H1 (cell line): ENCODE results near the gene PXN. TPM values are rescaled to one million over a fixed set of nuclear protein-coding genes. Genes with fewer than 3 reads are reported as not detected.
A peak's percentile ranks its signal among the peaks of the same experiment; 100 is the strongest.

Experiments
- CTCF ChIA-PET: fragments of 300-600 bp; sonication (Branson Sonifier 250); formaldehyde crosslinking; loops from one replicate; lab custom pipeline; 2021; ENCODE audit not compliant: partially characterized antibody; lab: Charles Lee
- POLR2A ChIA-PET: fragments of 300-600 bp; sonication (Branson Sonifier 250); formaldehyde crosslinking; loops from one replicate; lab custom pipeline; 2021; ENCODE audit warnings: inconsistent platforms; ENCODE audit not compliant: partially characterized antibody; lab: Charles Lee
- DNase-seq, 2 experiments: peaks; one replicate each; pipeline versions ENCODE4 v3.0.0 to v3.0.0-alpha.2; 2010 to 2022; ENCODE audit warnings: low spot score in 2 of 2, low read depth in 1 of 2, mixed read lengths in 1 of 2
- FAIRE-seq: peaks from 2 replicates; lab custom pipeline; 2011; peaks lifted over from hg19 to GRCh38; lab: Jason Lieb, UNC
- H2AFZ ChIP-seq: 2 replicates; pipeline ENCODE4 v1.8.1; 2012; ENCODE audit warnings: low read length, inconsistent platforms
- H2AK5ac ChIP-seq: 2 replicates; pipeline ENCODE4 v1.6.1; 2013; ENCODE audit warnings: low read depth, low read length
- H2BK120ac ChIP-seq: replicated peaks from 2 replicates; pipeline ENCODE3; 2013; ENCODE audit warnings: low read depth, low read length, inconsistent platforms
- H2BK12ac ChIP-seq: 2 replicates; pipeline ENCODE4 v1.6.1; 2013; ENCODE audit warnings: low read depth, low read length
- H2BK15ac ChIP-seq: 2 replicates; pipeline ENCODE4 v1.6.1; 2013; ENCODE audit warnings: low read length
- H2BK20ac ChIP-seq: 2 replicates; pipeline ENCODE4 v1.6.1; 2013; ENCODE audit warnings: low read length
- H2BK5ac ChIP-seq: 2 replicates; pipeline ENCODE4 v1.6.1; 2013; ENCODE audit warnings: low read depth, low read length
- H3K14ac ChIP-seq: 2 replicates; pipeline ENCODE4 v1.6.1; 2013; ENCODE audit warnings: inconsistent platforms; ENCODE audit not compliant: insufficient read length
- H3K18ac ChIP-seq: 2 replicates; pipeline ENCODE4 v1.6.1; 2013; ENCODE audit warnings: low read length; ENCODE audit errors: extremely low read depth
- H3K23ac ChIP-seq: 2 replicates; pipeline ENCODE4 v1.6.1; 2013; ENCODE audit warnings: inconsistent platforms; ENCODE audit not compliant: insufficient read length
- H3K23me2 ChIP-seq: 2 replicates; pipeline ENCODE4 v1.6.1; 2013; ENCODE audit warnings: low read depth, low read length
- H3K27ac ChIP-seq: 2 replicates; pipeline ENCODE4 v1.6.1; 2011; ENCODE audit warnings: low read depth, low read length, inconsistent platforms
- H3K27me3 ChIP-seq, 4 experiments: replicated peaks in 1 of 4; 1 replicate in 1 of 4; 2 replicates in 3 of 4; pipeline versions ENCODE4 v1.6.1 to v1.8.1; 2011 to 2013; ENCODE audit warnings: low read length in 3 of 4, mild to moderate bottlenecking in 3 of 4, inconsistent platforms in 2 of 4, mixed read lengths in 2 of 4, moderate library complexity in 1 of 4; ENCODE audit not compliant: control insufficient read depth in 3 of 4, insufficient read depth in 3 of 4; ENCODE audit errors: extremely low read depth in 1 of 4
- H3K36me3 ChIP-seq, 4 experiments: 2 replicates each; pipeline versions ENCODE4 v1.6.1 to v1.8.1; 2011 to 2013; ENCODE audit warnings: mild to moderate bottlenecking in 4 of 4, low read length in 3 of 4, moderate library complexity in 2 of 4, control low read depth in 1 of 4, inconsistent platforms in 1 of 4; ENCODE audit not compliant: insufficient read depth in 4 of 4, control insufficient read depth in 2 of 4
- H3K4ac ChIP-seq: replicated peaks from 2 replicates; pipeline ENCODE3; 2013; ENCODE audit warnings: low read length, low read depth, mixed read lengths, inconsistent platforms; ENCODE audit not compliant: insufficient read length
- H3K4me1 ChIP-seq, 4 experiments: replicated peaks in 1 of 4; 1 replicate in 1 of 4; 2 replicates in 3 of 4; pipeline versions ENCODE4 v1.6.1 to v1.8.1; 2011 to 2013; ENCODE audit warnings: low read length in 3 of 4, inconsistent platforms in 2 of 4, mixed read lengths in 1 of 4; ENCODE audit not compliant: insufficient read depth in 4 of 4, control insufficient read depth in 3 of 4
- H3K4me2 ChIP-seq, 2 experiments: 2 replicates each; pipeline versions ENCODE4 v1.6.1 to v1.8.1; 2011 to 2013; ENCODE audit warnings: low read depth in 2 of 2, low read length in 2 of 2, control low read depth in 1 of 2, inconsistent platforms in 1 of 2, mild to moderate bottlenecking in 1 of 2; ENCODE audit not compliant: insufficient read depth in 1 of 2
- H3K4me3 ChIP-seq, 4 experiments: fragments of 200-600, 300-600 bp in 1 of 4; sonication (generic), shearing (Covaris generic), sonication (Bioruptor Twin) in 1 of 4; 2 replicates each; pipeline versions ENCODE4 v1.5.1 to v1.8.1; 2011 to 2016; ENCODE audit warnings: low read length in 4 of 4, low read depth in 3 of 4, control low read depth in 2 of 4, inconsistent platforms in 2 of 4, mild to moderate bottlenecking in 2 of 4, mixed read lengths in 1 of 4, moderate library complexity in 1 of 4; ENCODE audit not compliant: insufficient read depth in 2 of 4; ENCODE audit errors: extremely low read depth in 1 of 4
- H3K56ac ChIP-seq: replicated peaks from 2 replicates; pipeline ENCODE3; 2013; ENCODE audit warnings: low read depth, mild to moderate bottlenecking, mixed read lengths, low read length, inconsistent platforms; ENCODE audit not compliant: insufficient read length
- H3K79me1 ChIP-seq: 2 replicates; pipeline ENCODE4 v1.6.1; 2013; ENCODE audit warnings: low read depth, low read length, control low read depth
- H3K79me2 ChIP-seq, 2 experiments: 2 replicates each; pipeline versions ENCODE4 v1.6.1 to v1.8.1; 2012 to 2013; ENCODE audit warnings: low read length in 2 of 2, mild to moderate bottlenecking in 2 of 2, inconsistent platforms in 1 of 2; ENCODE audit not compliant: insufficient read depth in 2 of 2, control insufficient read depth in 1 of 2
- H3K9ac ChIP-seq, 4 experiments: replicated peaks in 1 of 4; 1 replicate in 1 of 4; 2 replicates in 3 of 4; pipeline versions ENCODE4 v1.6.1 to v1.8.1; 2011 to 2013; ENCODE audit warnings: low read depth in 3 of 4, low read length in 3 of 4, control low read depth in 2 of 4, mild to moderate bottlenecking in 2 of 4, moderate library complexity in 2 of 4, inconsistent platforms in 1 of 4; ENCODE audit errors: extremely low read depth in 1 of 4
- H3K9me3 ChIP-seq, 2 experiments: 2 replicates each; pipeline versions ENCODE4 v1.6.1 to v1.8.1; 2012 to 2013; ENCODE audit warnings: mild to moderate bottlenecking in 2 of 2, moderate library complexity in 2 of 2, control low read depth in 1 of 2, inconsistent platforms in 1 of 2, low read depth in 1 of 2, low read length in 1 of 2, mixed read lengths in 1 of 2; ENCODE audit not compliant: insufficient read depth in 2 of 2
- H4K20me1 ChIP-seq, 2 experiments: replicated peaks in 1 of 2; 2 replicates each; pipeline versions ENCODE3 to v1.8.1; 2011 to 2013; ENCODE audit warnings: inconsistent platforms in 2 of 2, low read length in 2 of 2, mild to moderate bottlenecking in 1 of 2; ENCODE audit not compliant: insufficient read depth in 2 of 2, control insufficient read depth in 1 of 2
- H4K5ac ChIP-seq: 2 replicates; pipeline ENCODE4 v1.6.1; 2013; ENCODE audit warnings: low read length, low read depth, mixed read lengths, inconsistent platforms; ENCODE audit not compliant: insufficient read length
- H4K8ac ChIP-seq: 2 replicates; pipeline ENCODE4 v1.8.0; 2013; ENCODE audit warnings: mild to moderate bottlenecking, moderate library complexity, low read length, inconsistent platforms; ENCODE audit not compliant: insufficient read depth; ENCODE audit errors: extremely low read depth
- H4K91ac ChIP-seq: replicated peaks from 2 replicates; pipeline ENCODE3; 2013; ENCODE audit warnings: low read length, mixed read lengths, inconsistent platforms; ENCODE audit not compliant: insufficient read length
- BACH1 ChIP-seq: IDR thresholded peaks from 2 replicates; pipeline ENCODE4 v1.6.1; 2012; ENCODE audit warnings: low read length, improper control_type of control experiment
- CHD1 ChIP-seq: IDR thresholded peaks from 2 replicates; pipeline ENCODE4 v1.6.1; 2012; ENCODE audit warnings: low read depth, low read length, improper control_type of control experiment
- E2F6 ChIP-seq: IDR thresholded peaks from 2 replicates; pipeline ENCODE4 v1.6.1; 2012; ENCODE audit warnings: inconsistent platforms
- EZH2 ChIP-seq: fragments of 200-600 bp; sonication (generic); IDR thresholded peaks from 2 replicates; pipeline ENCODE4 v1.7.1; 2012; ENCODE audit warnings: low read depth, mild to moderate bottlenecking, moderate library complexity, low read length, inconsistent platforms; ENCODE audit not compliant: severe bottlenecking
- FOSL1 ChIP-seq: IDR thresholded peaks from 2 replicates; pipeline ENCODE4 v1.6.1; 2011; ENCODE audit warnings: mild to moderate bottlenecking, low read depth, low read length, moderate library complexity; ENCODE audit not compliant: insufficient read depth
- KDM1A ChIP-seq: fragments of 200-600, 300-600 bp; sonication (generic); IDR thresholded peaks from 2 replicates; pipeline ENCODE4 v1.7.1; 2016; ENCODE audit warnings: mild to moderate bottlenecking, low read length, borderline replicate concordance
- MAFK ChIP-seq: IDR thresholded peaks from 2 replicates; pipeline ENCODE4 v1.6.1; 2012; ENCODE audit warnings: low read depth, mild to moderate bottlenecking, improper control_type of control experiment, low read length
- TAF1 ChIP-seq: IDR thresholded peaks from 2 replicates; pipeline ENCODE4 v1.6.1; 2011; ENCODE audit warnings: mild to moderate bottlenecking, low read depth, low read length
- TBP ChIP-seq: IDR thresholded peaks from 2 replicates; pipeline ENCODE4 v1.6.1; 2011; ENCODE audit warnings: low read depth, low read length, improper control_type of control experiment
- YY1 ChIP-seq: IDR thresholded peaks from 2 replicates; pipeline ENCODE4 v1.6.1; 2011; ENCODE audit warnings: low read depth, mild to moderate bottlenecking, low read length
- WGBS, 2 experiments: shearing (Covaris generic) in 1 of 2; methylation state at CpG; one replicate each; pipeline versions ENCODE4 v1.1.6 to v1.1.7; 2013 to 2015; ENCODE audit warnings: low lambda C conversion rate in 2 of 2, mixed read lengths in 2 of 2, inconsistent platforms in 1 of 2, low coverage in 1 of 2, missing lambda C conversion rate in 1 of 2; ENCODE audit not compliant: insufficient replicate concordance in 2 of 2, insufficient coverage in 1 of 2, insufficient read length in 1 of 2; ENCODE audit errors: extremely low coverage in 1 of 2, missing lambda C conversion rate in 1 of 2; 5-methylcytosine and 5-hydroxymethylcytosine counted together
- polyA plus RNA-seq, 7 experiments: library from polyadenylated mRNA; depleted of rRNA in 3 of 7; stranded (reverse) in 5 of 7; unstranded in 2 of 7; fragments of >200 nt in 5 of 7; fragments of 200-250 nt in 2 of 7; gene quantifications; 1 replicate in 5 of 7; 2 replicates in 1 of 7; 4 replicates in 1 of 7; pipeline versions ENCODE4 v1.2.1 to v1.2.3, GENCODE V29; 2011 to 2013; ENCODE audit warnings: missing spikeins in 2 of 7, mixed read lengths in 2 of 7
- total RNA-seq: library from RNA; stranded (reverse); fragmentation: NEBNext Ultra II Directional; extraction: Animal tissue kit (Norgen Biotek cat#: 25700); gene quantifications from 2 replicates; pipeline ENCODE4 v1.2.1, GENCODE V29; 2021

The PXN gene
- total and polyA plus RNA-seq, 2 of the 8 experiments (the other 6 are each of a cell fraction or from before 2014, with no cell fraction given), result 51.0 to 105 TPM

GRCh38 chr12:120290609-120291305, 25.2 kb upstream of the PXN start:
- H3K4me3 ChIP-seq, result peak overlapping the region; percentile 8 to 91 (median 50); a peak in 6 of 8 replicates
- FAIRE-seq, result no peak
- 0 out of 2 replicates have a peak, but pooled peaks have one; percentile 10 for TF ChIP-seq TBP
- TF ChIP-seq FOSL1, result no peak
- TF ChIP-seq KDM1A, result no peak
- TF ChIP-seq E2F6, result no peak
- TF ChIP-seq BACH1, result no peak
- TF ChIP-seq MAFK, result no peak
- TF ChIP-seq EZH2, result no peak
- TF ChIP-seq CHD1, result no peak
- TF ChIP-seq YY1, result 0 out of 2 replicates have a peak, but pooled peaks have one; percentile 34
- TF ChIP-seq TAF1, result no peak

More at GRCh38 chr12:120290609-120291305, 25.2 kb upstream of the PXN start:
- H4K8ac ChIP-seq, result peak overlapping the region; percentile 83; the same call in 1 of the 2 replicates
- H2BK5ac ChIP-seq, result peak overlapping the region; percentile 77; the same call in 1 of the 2 replicates
- H3K14ac ChIP-seq, result no peak overlapping the region
- peak overlapping the region; percentile 89; the same call in 1 of the 2 replicates for H2AFZ ChIP-seq
- H3K23ac ChIP-seq, result no peak overlapping the region
- no peaks in the 10 kb centered on the region for H3K27me3 ChIP-seq
- H2BK20ac ChIP-seq, result peak overlapping the region; percentile 44; the same call in 1 of the 2 replicates
- H3K9ac ChIP-seq, result peak overlapping the region in 2 of 4 experiments; percentile 16 to 20; a peak in 3 of 7 replicates
- CTCF ChIA-PET, result interaction anchor here (0.6 to 11.9 kb wide), 15 partner anchors 7 to 374 kb away, joined by 3 to 148 read pairs (median 5); partner anchors contain the start of genes PXN and SIRT4
- H3K79me1 ChIP-seq, result no peaks in the 10 kb centered on the region
- peak overlapping the region; percentile 96 for H2BK12ac ChIP-seq
- H3K27ac ChIP-seq, result peak overlapping the region; percentile 40
- H3K79me2 ChIP-seq, result no peaks in the 10 kb centered on the region
- peak overlapping the region; percentile 57 to 100 for H3K4me2 ChIP-seq
- no peak overlapping the region for H3K56ac ChIP-seq
- no peak overlapping the region for H4K5ac ChIP-seq
- POLR2A ChIA-PET, result interaction anchor here (0.6 to 67.0 kb wide), 55 partner anchors 9 to 414 kb away, joined by 3 to 4270 read pairs (median 6); partner anchors contain the start of genes BICDL1, CIT, COX6A1 and DYNLL1
- H4K91ac ChIP-seq, result no peak overlapping the region
- H3K18ac ChIP-seq, result no peak overlapping the region
- peaks cover 4 to 7% (median 4%) of the 10 kb centered on the region in 4 experiments; a peak in 5 of 7 replicates for H3K4me1 ChIP-seq
- DNase-seq, result peak in 1 of 2 experiments; percentile 64
- H3K9me3 ChIP-seq, result no peaks in the 10 kb centered on the region
- H2BK15ac ChIP-seq, result 0 out of 2 replicates have a peak overlapping the region, but pooled peaks have one; percentile 53
- H3K23me2 ChIP-seq, result peaks cover 7% of the 10 kb centered on the region; the same call in 1 of the 2 replicates
- H2BK120ac ChIP-seq, result no peak overlapping the region
- WGBS, 2 experiments, result 55% methylated on average over 22 of the region's 22 CpGs; no CpG with 5 or more reads in 1 of the 2 experiments
- no peak overlapping the region for H3K4ac ChIP-seq
- H2AK5ac ChIP-seq, result no peak overlapping the region
- no peaks in the 10 kb centered on the region for H3K36me3 ChIP-seq
- no peaks in the 10 kb centered on the region for H4K20me1 ChIP-seq
